NCI-H187 (cell line): ENCODE results near the gene HNRNPA0.

Experiments used
- DNase-seq, 2 experiments: peaks; one replicate each; lab custom pipeline; 2025; lab: John Stamatoyannopoulos, UW

HNRNPA0 gene

DNA sequence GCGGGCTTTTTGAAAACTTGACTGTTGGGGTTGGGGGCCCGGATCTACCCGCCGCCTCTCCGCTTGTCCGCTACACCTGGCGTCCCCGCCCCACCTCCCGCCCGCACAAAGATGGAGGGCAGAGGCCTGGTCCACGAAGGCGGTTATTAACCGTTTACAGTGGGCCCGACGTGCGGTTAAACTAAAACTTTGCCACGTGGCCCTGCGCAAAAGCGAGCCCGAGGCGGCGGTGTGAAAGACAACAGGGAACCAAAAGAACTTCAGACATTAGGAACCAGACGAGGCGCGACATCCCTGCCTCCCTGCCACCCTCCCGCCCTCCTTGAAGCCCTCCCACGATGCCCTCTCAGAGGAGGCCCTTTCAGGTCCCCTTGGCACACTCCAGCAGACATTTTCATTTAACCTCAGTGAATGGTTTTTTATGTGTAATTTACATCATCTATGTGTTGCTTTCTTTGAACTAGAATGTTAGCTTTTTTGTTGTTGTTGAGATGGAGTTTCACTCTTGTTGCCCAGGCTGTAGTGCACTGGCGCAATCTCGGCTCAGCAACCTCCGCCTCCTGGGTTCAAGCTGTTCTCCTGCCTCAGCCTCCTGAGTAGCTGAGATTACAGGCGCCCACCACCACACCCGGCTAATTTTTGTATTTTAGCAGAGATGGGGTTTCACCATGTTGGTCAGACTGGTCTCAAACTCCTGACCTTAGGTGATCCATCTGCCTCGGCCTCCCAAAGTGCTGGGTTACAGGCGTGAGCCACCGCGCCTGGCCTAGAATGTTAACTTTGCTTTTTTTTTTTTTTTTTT lies 999 bp upstream of the HNRNPA0 start:
- DNase-seq: no peak

DNA sequence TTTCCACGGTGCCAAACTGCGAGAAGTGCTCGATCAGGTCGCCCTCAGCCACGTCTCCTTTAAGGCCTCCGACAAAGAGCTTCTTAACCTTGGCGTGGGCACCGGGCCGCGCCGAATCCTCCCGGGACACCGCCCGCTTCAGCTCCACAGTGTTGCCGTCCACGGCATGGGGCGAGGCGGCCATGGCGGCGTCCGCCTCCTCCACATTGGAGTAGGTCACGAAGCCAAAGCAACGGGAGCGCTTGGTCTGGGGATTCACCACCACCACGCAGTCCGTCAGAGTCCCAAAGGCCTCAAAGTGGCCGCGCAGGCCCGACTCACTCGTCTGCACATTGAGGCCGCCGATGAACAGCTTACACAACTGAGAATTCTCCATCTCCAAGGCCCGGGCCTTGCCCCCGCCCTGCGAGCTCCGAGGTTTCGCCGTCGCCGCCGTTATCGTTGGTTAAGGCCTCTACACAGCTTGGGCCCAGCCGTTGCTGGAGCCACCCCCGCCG lies 424 bp downstream of the HNRNPA0 start:
- DNase-seq: no peak

- no peak for DNase-seq
Measured at GRCh38 chr5:137752905-137753690, 1.1 kb downstream of the HNRNPA0 start.

DNA sequence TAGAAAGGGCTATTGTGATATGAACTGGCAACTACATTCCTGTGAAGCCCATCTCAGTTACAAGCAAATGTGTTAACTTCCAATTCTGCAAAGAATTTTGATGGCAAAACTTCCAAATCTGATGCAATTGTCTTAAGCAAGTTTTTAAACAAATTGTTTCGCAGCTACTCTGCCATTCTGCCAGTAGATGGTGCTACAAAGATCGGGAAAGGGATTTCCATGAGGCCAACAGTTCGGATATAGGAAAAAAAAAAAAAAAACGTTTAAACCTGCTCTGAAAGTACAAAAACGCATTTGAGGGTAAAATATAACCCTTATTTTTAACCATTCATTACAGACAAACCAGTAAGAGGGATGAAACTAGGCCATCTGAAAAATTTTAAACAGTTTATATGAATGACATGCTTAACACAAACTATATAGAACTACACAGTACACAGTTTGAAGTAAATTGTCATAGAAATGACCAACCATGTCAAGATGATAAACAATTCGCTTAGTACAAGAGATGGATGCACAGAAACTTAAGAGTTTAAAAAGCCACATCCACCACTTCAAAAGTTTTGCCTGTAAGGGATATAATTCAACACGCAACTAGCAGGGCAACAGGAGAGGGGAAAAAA lies 2.2 kb downstream of the HNRNPA0 start:
- DNase-seq: no peak

DNA sequence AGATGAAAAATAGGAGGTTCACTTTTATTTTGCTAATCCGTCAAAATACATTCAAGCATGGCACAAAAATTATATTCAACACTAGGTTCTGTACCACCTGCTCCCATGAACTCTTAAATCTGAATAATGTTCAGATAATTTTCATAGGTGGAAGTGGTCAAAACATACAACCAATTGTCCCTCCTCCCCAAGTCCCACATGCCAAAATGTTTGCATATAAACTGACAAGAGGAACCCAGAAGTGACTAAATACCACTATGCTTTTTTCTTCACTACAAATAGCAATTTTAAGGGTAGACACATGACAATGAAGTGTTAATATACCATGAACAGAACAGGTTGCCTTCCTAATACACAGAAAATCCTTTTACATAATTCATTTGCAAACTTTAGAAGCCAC lies 3.7 kb downstream of the HNRNPA0 start:
- no peak for DNase-seq

DNA sequence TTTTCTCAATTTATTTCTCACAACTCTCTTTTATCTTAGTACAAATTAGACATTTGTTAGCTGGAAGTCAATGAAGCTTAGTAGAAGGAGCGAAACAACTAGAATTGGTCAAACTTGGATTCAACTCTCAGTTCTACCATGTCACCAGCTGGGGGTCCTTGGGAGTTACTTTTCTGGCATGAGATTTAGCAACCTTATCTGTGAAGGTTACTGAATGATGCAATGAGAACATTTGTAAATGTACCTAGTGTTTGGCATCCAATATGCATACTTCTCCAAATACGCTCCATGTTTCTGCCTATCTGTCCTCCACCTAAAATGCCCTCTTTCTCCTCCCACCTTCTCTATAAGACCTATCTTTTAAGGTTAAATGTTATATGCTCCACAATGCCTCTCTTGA lies 6.3 kb downstream of the HNRNPA0 start:
- DNase-seq: no peak

DNA sequence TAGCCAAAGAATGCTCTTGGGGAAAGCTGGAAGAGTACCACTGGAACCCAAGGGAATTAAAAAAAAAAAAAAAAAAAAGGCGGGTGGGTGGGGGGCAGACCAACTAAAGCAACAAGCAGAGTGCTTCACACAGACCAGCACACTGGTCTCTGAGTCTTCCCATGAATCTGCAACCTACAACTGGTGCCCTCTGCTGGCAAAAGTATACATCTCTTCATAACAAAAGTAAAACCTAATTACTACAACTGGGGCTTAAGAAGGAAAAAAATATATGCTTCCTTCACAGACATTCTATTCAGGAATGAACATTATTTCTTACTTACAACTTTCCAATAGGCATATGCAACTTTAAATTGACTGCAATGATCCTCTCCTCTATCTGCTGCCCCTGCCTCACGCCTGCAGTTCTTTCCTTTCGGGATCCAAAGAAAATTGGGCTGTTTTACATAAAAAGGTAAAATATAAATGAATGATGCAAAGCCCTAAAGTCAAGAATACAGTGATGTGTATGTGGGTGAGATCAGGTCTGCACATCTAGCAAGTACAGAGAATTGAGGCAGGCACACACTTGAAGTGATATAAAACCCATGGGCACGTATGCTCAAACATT lies 11.0 kb downstream of the HNRNPA0 start:
- peak in 1 of 2 experiments; percentile 69 for DNase-seq

- DNase-seq: peak; percentile 40 to 64
Measured at GRCh38 chr5:137741718-137742117, 12.4 kb downstream of the HNRNPA0 start.

- DNase-seq: no peak
Measured at GRCh38 chr5:137739737-137740136, 14.4 kb downstream of the HNRNPA0 start.

DNA sequence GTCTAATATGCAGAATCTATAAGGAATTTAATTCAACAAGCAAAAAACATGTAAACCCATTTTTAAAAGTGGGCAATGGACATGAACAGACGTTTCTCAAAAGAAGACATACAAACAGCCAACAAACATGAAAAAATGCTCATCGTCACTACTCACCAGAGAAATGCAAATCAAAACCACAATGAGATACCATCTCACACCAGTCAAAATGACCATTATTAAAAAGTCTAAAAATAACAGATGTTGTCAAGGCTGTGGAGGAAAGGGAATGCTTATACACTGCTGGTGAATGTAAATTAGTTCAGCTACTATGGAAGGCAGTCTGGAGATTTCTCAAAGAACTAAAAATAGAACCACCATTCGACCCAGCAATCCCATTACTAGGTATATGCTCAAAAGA lies 15.2 kb downstream of the HNRNPA0 start:
- DNase-seq: no peak

GRCh38 chr5:137737349-137738131 lies 16.6 kb downstream of the HNRNPA0 start:
- no peak for DNase-seq

DNA sequence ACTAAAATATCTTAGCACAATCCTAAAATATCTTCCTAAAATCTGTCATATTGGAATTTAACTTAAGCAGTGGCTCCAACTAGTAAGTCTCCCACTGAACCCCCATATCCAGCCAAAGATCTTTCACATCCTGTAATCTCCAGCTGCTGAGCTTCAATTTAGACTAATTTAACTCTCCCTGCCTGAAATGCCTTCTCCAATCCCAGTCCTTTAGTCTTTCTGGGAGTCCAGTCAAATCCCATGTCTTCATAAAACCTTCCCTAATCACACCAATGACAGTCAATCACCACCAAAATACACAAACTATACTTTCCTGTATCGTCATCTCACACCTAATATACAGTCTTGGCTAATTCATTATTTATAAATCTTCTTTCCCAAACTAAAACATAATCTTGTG lies 17.7 kb downstream of the HNRNPA0 start:
- no peak for DNase-seq

DNA sequence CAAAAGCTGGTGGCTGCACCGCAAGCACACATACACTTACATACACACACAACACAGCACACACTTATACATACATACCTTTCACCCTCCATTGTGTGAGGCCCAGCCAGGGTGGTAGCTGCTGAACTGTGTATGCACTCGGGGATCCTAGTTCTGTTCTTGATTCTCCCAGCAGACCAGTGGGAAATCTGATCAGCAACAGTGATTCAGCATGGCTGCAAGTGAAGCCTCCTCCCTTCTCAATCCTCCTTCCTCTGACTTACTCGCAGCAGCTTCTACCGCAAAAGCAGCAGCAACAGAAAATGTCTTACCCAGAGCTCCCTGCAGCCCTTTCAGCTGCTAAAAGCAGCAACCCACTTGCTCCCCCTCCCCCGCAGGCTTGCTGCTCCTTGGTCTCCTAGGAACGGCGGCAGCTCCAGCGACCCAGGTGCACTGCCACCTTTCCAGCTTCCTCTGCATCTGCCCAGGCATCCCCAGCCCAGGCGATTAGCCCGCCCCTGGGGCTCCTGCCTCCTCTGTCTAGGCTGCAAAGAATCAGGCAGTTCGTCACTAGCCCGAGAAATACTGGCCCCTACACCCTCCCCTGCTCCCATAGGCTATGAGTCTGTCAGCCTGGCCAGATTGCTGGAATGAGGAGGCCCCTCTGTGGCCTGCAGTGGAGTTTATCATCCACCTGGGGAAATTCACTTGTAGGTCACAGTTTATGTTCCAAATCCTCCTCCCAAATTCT lies 18.4 kb downstream of the HNRNPA0 start, which contains the start of gene KLHL3:
Gene KLHL3, minus strand, starts transcription at position 535 of the 730 bp plus-strand sequence. Its CDS starts 443 bp downstream, at position 92.
- DNase-seq: peak; percentile 48 to 69

- no peak for DNase-seq
Measured at GRCh38 chr5:137734962-137735554, 19.1 kb downstream of the HNRNPA0 start.

DNA sequence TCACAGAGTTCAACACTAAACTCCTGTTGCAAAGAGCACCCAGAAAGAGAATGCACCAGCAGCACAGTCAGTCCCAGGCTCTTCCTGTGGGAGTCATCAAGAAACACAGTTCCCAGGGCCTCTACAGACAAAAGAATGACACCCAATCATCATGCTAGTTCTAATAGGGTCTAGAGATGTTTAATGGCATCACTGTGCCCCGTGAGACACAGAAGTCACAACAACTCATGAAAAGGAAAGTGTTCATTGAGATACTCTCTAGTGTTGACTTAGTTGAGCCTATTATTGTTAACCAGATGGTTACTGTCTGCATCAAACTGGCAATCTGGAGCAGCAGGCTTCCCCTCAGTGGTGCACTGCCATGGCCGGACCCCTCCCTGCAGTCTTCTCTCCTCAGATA lies 19.8 kb downstream of the HNRNPA0 start:
- DNase-seq: no peak

DNA sequence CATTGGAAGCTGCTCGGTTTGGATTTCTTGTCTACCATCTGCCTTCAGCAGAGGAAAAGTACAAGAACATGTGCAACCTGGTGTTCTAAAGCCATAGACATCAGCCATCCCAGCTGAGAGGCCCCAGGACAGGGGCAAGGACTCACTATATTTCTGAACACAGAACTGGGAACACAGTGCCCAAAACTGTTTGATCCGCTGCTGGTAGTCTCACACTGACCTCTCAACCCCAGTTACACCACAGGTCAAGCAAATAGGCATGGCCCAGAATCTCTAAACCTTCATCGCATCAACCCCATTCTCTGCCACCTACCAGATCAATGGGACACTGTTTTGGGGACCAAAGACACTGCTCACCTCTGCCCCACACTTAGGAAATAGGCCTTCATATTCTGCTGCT lies 20.2 kb downstream of the HNRNPA0 start:
- DNase-seq: no peak

- no peak for DNase-seq
Measured at GRCh38 chr5:137733006-137733405, 21.2 kb downstream of the HNRNPA0 start.

DNA sequence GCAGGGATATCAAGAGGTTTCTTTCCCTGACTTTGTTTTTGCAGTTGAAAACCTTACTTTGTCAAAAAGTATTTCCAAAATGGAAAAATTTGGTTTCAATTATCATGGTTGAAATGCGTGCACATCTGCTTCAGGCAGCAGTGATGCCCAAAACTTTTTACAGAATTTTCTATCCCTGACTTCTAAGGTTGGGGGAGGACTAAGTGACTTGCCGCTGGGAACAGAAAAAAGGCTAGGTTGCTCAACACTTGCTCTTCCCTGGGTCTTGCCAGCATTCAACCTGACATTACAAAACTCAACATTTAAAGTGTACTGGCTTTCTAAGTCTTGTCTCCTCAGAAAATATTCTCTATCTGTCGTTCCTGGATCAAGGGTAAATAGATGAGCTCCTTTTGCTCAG lies 23.0 kb downstream of the HNRNPA0 start:
- DNase-seq: no peak

DNA sequence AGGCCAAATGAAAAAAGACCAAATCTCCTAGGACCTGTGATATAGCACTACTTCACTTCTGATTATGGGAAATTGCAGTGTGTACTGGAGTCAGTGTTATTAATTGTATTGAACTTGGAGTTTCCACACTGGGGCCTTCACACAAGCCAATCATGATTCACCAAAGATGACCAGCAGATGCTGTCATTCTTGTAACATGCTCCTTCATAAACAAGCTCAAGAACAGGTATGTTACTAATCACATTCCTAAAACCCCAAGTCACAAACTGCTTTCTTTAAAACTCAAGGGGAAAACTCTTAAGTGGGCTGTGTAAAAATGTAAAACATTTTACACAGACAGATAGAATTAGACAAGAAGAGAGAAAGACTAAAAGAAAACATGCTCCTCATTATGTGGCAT lies 23.8 kb downstream of the HNRNPA0 start:
- DNase-seq: no peak

DNA sequence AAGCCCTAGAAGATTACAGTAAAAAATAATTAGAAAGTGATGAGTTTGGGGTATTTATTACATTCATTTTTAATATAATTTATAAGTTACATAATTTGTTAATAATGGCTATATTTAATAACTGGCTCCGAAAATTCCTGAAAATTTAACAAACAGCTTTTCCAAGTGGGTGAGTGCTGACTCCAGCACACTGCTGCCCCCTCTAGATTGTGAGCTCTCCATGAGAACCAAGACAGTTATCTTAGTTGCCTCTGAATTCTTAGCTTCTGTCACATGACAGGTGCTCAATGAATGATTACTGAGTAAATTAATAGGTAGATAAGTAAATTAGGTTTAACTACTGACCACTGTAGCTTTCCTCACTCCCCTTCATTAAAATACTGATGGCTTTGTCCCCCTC lies 26.1 kb downstream of the HNRNPA0 start:
- DNase-seq: no peak
